HG03064 (cell line): Measurements from ENCODE around the gene SEMA6C.
"Not testable (repeated sequence)": the region's sequence is repeated elsewhere in the genome, so short reads cannot be mapped to it uniquely, and the experiment has no call there.

Experiments used
- ATAC-seq: cut with Tn5 transposase; IDR thresholded peaks from one replicate; pipeline ENCODE4 v1.9.1; 2021; ENCODE audit warnings: low read depth; ENCODE audit not compliant: unreplicated experiment

SEMA6C gene, protein sequence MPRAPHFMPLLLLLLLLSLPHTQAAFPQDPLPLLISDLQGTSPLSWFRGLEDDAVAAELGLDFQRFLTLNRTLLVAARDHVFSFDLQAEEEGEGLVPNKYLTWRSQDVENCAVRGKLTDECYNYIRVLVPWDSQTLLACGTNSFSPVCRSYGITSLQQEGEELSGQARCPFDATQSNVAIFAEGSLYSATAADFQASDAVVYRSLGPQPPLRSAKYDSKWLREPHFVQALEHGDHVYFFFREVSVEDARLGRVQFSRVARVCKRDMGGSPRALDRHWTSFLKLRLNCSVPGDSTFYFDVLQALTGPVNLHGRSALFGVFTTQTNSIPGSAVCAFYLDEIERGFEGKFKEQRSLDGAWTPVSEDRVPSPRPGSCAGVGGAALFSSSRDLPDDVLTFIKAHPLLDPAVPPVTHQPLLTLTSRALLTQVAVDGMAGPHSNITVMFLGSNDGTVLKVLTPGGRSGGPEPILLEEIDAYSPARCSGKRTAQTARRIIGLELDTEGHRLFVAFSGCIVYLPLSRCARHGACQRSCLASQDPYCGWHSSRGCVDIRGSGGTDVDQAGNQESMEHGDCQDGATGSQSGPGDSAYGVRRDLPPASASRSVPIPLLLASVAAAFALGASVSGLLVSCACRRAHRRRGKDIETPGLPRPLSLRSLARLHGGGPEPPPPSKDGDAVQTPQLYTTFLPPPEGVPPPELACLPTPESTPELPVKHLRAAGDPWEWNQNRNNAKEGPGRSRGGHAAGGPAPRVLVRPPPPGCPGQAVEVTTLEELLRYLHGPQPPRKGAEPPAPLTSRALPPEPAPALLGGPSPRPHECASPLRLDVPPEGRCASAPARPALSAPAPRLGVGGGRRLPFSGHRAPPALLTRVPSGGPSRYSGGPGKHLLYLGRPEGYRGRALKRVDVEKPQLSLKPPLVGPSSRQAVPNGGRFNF

DNA sequence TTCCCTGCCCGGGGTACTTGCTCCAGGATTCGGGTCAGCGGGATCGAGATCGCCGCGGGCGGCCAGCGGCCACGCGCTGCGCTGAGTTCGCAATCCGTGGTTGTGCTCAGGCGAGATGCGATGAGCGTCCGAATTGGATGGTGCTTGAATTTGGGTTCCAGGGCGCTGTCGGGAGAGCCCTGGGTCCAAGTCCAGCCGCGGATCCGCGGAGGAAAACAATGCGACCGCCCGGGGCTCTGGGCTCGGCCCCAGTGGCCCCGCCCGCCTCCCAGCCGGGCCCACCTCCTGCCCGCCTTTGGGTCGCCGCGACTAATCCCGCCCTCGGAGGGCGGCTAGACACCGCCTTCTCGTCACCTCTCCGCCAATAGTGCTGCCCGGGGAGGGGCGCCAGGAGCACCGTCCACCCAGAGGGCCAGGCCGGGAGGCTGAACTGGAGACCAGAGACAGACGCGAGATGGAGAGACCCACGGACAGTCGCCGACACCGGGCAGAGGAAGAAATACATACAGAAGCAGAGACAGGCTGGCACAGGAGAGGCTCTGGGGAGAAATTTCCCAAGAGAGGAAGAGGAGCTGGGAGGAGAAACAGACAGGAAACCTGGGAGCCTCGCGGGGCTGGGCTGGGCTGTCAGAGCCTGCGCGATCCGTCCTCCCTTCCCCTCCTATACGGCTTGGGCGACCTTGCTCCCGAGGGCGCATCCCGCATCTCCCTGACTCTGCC lies at the start of gene SEMA6C:
Gene SEMA6C, minus strand, starts transcription at position 220 of the 720 bp plus-strand sequence. CDS start 4,010 bp downstream, outside the sequence.
- peak; percentile 94 for ATAC-seq

DNA sequence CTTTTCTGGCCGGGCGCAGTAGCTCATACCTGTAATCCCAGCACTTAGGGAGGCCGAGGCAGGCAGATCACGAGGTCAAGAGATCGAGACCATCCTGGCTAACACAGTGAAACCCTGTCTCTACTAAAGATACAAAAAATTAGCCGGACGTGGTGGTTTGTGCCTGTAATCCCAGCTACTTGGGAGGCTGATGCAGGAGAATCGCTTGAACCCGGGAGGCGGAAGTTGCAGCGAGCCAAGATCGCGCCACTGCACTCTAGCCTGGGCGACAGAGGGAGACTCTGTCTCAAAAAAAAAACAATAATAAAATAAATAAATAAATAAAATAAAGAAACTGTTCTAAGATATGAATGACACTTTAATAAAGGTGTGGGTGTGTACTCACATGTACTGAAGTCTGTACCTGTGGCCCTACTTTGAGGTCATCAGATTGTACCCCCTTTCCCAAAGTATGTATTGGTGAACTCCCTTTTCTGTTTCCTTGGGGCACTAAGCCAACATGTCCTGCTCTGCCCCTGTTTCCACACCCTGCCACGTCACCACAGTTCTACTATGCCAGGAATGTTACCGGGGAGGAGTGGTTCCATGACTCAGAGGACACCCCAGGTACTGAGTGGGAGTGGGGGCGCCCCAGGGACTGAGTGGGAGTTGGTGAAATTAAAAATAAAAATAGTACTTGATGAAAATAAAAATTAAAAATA lies 48.6 kb upstream of the SEMA6C start:
- ATAC-seq: not testable (repeated sequence)

DNA sequence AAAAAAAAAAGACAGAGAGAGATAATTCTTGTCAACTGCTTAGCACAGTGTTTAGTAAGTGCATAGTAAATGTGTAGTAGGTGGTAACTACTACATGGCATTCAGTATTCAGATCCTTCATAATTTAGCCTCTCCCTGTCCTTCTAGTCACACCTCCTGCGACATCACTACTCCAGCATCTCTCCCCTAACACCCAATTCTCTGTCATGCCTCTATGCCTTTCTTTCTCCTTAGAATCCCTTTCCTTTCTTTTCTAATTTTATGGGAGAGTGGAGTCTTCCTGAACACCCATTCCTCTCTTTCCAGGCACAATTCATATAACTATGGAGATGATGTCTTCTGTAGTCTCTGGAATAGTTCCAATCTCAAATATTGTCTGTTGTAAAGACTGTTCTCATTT lies 47.4 kb upstream of the SEMA6C start:
- no peak for ATAC-seq

DNA sequence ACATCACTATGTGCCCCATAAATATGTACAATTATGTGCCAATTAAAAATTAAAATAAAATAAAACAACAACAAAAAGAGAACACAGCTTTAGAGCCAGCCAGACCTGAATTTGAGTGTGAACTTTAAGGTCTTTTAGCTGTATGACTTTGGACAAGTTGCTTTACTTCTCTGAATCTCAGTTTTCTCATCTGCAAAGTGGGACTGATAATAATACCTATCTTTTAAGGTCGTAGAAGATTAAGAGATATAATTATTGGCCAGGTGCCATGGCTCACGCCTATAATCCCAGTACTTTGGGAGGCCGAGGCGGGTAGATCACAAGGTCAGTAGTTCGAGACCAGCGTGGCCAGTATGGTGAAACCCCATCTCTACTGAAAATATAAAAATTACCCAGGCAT lies 46.9 kb upstream of the SEMA6C start:
- ATAC-seq: no peak

DNA sequence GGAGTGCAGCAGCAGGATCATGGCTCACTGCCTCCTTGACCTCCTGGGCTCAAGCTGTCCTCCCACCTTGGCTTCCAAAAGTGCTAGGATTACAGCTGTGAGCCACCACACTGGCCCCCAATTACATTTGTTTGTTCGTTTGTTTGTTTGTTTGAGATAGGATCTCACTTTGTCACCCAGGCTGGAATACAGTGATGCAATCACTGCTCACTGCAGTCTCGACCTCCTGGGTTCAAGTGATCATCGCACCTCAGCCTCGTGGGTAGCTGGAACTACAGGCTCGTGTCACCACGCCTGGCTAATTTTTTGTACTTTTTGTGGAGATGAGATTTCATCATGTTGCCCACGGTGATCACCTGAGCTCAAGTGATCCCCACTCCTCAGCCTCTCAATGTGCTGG lies 45.6 kb upstream of the SEMA6C start:
- ATAC-seq: no peak

DNA sequence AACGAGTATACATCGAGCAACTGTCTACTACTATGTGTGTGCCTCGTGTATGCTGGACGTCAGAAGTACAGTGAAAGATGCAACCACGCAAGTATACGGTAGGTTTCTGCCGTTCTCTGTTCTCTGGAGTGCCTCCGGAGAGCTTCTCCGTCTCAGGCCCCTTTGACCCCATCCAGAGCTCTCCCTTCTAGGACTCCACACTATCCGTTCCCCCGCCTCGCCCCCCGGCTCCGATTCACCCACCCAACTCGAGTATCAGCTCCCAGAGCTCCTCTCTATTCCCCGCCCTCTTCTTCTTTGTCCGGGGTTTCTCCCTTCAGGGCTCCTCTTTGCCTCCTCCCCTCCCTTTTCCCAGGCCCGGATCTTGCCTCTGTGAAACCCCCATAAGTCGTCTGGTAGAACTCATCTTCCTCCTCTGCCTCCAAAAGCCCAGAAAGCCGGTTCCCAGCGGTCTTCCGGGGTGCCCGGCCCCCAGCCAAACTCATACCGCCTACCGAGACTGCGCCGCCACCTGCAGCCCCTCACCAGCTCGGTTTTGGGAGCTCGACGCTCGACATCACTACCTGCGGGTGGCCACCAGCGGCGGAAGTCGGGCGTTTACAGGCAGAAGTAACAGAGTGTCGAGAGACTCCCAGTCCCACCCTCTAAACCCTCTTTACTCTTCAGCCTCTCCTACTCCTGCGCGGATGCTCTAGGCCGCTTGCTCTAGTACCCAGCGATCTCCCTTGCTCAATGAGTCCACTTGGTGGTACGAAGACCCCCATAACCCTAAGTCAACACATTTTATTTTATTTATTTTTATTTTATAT lies 43.4 kb upstream of the SEMA6C start, which contains the start of gene VPS72:
Gene VPS72, minus strand, starts transcription at position 561 of the 809 bp plus-strand sequence. Its CDS starts 76 bp downstream, at position 485.
- peak; percentile 61 for ATAC-seq

DNA sequence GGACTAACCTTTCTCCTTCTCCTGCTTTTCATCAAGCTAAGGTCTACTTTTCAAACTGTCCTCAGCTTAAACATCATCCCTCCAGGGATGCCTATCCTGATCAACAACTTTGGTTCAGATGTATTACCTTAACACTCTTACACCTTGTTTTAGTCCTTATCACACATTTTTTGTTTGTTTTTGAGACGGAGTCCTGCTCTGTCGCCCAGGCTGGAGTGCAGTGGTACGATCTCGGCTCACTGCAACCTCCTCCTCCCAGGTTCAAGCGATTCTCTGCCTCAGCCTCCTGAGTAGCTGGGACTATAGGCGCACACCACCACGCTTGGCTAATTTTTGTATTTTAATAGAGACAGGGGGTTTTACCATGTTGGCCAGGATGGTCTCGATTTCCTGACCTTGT lies 42.2 kb upstream of the SEMA6C start:
- ATAC-seq: not testable (repeated sequence)

DNA sequence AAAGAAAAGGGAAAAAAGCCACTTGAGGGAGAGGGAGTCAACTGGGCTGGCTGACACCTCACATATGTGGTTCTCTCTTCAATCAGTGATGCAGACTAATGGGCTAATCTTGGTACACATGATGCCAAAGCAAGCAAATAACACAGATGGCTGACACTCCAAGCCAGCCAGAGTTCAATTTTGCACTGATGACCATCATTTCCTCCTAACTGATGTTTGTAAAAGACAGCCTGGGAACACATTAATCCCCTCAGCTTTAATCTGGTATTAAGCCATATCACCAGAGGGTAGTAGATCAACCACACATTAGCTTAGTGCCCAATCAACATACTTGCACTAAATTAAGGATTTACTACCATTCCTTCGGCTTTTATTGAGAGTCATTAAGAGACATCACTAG lies 40.8 kb upstream of the SEMA6C start:
- no peak for ATAC-seq

DNA sequence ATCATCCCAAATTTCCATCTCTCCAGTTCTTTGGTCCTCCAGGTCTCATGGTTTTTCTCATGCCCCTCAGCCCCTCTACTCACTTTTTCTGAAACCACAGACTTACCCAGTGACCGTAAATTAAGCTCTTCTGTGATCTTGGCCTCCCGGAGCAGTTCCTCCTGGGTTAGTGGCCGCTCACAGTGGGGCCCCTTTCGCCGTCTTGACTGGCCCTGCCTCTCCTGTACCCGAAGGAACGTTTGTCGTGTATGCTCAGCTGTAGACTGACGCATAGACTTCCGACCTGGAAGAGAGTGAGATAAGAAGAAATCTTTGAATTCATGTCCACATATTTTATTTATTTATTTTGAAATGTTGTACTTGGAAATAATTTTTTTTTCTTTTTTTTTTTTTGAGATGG lies 37.8 kb upstream of the SEMA6C start:
- ATAC-seq: no peak

DNA sequence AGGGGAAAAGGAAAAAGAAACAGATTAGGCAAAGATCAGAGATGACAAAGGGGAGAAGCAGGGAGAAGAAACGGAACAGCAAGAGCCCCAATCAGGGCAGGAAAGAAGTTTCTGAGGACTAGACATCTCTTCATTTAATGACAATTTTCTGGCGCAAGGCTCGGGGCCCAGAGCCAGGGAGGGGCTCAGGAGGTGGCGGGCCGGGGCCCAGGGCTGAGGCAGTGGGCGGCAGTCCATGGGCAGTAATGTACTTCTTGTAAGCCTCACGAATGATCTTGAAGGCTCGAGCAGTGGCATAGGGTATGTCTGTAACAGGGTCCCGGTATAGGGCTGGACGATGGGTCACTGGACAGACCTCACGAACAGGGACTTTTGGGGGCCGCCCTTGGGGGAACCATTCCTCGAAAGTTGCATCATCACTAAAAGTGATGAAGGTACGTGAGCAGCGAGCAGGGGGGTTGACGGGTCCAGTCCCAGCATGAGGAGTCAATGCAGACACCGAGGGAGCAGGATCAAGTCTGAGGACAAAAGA lies 30.1 kb upstream of the SEMA6C start:
- no peak for ATAC-seq

DNA sequence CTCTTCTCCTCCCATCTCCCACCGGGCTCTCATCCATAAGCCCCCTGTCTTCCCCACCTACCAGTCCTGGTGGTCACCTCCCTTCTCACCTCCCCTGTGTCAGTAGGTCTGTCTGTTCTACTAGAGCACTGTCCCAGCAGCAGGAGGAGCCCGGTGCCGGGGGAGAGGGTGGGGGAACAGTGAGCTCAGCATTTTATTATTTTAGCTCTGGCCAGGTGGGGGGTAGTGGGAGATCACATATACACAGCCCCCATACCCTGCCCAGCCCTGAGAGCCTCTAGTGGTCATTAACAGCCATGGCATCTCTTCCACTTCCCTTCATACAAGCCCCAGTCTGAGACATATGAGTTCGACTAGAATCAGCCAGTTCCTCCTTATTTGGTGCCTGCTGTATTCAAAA lies 29.4 kb upstream of the SEMA6C start, which contains the start of gene TMOD4:
Gene TMOD4, minus strand, starts transcription at position 119 of the 400 bp plus-strand sequence. CDS start 1,106 bp downstream, outside the sequence.
- ATAC-seq: no peak

DNA sequence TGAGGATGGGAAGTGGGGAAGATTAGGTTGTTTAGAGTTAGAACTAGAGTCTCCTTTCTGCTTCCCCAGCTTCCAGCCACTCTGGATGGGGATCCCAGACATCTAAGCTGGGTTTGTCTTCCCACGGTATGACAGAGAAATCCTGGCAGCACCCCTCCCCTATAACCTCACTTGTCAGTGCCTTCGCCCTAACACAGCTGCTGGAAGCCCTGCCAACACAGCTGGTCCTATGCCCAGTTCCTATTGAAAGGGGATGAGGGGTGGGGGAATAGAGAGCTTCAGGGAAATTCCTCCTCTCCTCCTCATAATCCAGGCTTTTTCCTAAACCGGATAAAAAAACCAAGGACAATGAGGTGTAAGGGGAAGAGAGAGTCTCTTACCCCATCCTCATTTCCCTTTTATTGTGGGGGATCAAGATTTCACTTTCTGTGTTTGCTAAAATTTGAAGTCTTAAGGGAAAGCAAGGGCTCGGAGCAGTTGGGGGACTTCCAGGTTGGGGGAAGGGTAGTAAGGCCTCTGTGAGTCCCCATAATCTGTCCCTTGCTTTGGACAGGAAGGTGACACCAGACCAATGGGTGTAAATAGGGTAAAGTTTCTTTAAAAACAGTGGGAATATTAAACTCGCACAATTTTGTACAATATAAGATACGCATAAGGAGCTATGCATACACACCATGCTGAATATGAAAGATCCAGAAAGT lies 28.8 kb upstream of the SEMA6C start:
- no peak for ATAC-seq

DNA sequence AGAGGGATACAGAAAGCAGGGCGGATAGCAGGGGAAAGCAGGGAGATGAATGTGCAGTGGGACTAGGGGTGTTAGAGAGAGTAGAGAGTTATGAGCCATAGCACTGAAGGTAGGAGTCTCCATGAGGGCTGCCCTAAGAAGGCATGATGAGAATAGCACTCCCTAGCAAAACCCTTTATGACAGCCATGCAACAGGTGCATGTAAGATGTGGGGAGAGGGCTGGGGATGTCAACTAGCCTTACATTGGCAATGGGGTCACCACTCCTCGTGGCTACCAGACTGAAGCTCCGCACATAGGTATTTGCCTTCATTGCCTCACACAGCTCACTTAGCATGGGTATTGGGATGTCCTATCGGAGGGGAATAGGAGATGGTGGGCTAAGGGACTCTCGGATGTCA lies 24.8 kb upstream of the SEMA6C start:
- ATAC-seq: no peak

DNA sequence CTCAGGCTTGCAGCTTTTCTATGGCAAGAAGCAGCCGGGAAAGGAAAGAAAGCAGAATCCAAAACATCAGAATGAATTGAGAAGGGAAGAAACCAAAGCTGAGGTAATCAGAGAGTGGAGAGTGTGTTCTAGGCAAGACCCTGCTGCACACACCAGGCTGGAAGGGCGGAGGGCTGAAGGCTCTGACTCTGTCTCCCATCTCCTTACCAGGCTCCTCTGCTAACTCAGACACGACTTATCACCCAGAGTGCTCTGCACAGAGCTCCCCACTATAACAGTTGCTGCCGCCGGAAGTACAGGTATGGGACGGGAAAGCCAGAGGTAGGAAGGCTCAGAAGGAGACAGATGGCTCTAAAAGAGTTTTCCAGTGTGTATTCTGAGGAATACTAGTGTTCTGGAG lies 20.7 kb upstream of the SEMA6C start:
- ATAC-seq: no peak

DNA sequence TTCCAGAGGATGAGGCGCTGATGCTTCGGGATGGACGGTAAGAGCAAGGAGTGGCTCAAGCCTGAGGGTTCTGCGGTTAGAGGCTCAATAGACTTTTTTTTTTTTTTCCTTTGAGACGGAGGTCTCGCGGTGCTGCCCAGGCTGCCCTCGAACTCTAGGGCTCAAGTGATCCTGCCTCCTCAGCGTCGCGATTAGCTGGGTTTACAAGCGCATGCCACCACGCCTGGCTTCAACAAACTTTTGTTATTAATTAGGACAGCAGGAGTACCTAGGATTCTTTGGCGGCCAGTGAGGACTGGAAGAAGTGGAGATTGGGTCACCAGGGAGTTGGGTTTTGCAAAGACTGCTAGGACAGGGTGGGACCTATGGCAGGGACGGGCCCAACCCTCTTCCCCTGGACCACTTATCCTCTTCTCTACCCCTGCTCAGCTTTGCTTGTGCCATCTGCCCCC lies 20.1 kb upstream of the SEMA6C start:
- ATAC-seq: no peak

DNA sequence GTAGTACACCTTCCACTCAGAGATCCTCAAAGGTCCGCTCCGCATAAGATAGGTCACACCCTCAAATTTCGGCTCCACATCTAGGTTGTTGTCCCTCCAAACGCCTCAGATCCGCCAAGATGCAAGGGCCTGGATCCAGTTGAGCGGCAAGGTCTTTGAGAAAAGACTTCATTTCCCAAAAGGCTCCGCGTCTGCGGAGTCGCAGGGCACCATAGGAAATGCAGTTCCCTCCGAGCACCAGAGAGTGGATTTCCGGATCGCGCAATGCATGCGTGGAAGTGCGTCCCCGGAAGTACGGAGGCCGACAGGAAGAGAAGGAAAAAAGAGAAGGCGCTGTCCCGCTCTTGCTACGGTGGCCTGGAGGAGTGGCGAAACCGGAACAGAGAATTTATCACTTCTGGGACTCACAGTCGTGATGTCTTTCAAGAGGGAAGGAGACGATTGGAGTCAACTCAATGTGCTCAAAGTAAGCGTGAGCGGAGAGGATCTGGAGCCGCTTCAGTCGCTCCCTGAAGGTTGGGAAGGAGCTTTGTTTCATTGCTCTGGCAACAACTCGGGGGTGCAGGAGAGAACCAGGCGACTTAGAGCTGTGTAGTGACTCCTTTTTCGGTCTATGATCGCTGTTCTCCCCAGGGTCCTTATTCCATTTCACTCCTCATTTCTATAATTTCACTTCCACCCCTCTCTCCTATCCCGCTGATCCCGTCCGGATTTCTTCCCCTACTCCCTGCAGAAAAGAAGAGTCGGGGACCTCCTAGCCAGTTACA lies 19.5 kb upstream of the SEMA6C start, which contains the start of the genes LYSMD1 and SCNM1:
Gene LYSMD1, minus strand, starts transcription at position 165 of the 767 bp plus-strand sequence. CDS start 644 bp downstream, outside the sequence.
Gene SCNM1, plus strand, starts transcription at position 407 of the 767 bp plus-strand sequence. Its CDS starts 9 bp downstream, at position 416.
- peak; percentile 81 for ATAC-seq

DNA sequence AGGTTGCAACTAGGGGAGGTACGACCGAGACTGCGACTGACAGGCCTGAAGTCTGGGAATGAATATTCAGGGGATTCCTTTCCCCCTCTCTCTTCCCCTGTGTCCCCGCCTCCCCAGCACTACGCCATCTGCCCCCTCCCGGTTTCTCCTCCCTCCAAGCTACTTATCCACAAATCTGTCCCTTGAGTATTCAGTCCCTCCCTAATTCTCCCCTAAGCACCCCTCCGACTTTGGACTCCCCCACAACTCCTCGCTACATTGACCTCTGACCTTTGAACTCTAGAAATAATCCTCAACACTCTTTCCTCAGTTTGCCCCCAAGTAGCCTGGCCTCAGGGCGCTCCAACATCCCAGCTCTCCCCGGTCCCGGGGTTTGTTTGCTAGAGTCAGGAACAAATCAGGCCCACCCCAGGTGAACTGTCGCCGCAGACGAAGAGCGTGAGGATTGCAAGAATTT lies 18.9 kb upstream of the SEMA6C start:
- ATAC-seq: no peak
